Naive thymus-derived CD4-positive, alpha-beta T cell (primary cell): Measurements from ENCODE around the gene TNFRSF6B. TPM values are rescaled to one million over a fixed set of nuclear protein-coding genes. Genes with fewer than 3 reads are reported as not detected.
A peak's percentile ranks its signal among the peaks of the same experiment; 100 is the strongest.
"Not testable (repeated sequence)": the region's sequence is repeated elsewhere in the genome, so short reads cannot be mapped to it uniquely, and the experiment has no call there.

Experiments used
- ATAC-seq: fragments of 150-1000 bp; cut with Tn5 transposase; 2 replicates; pipeline ENCODE4 v1.10.0; 2021; ENCODE audit warnings: mild to moderate bottlenecking, moderate library complexity
- CTCF ChIA-PET: fragments of 350-600 bp; sonication (Branson Sonifier 250); formaldehyde crosslinking; loops from one replicate; lab custom pipeline; 2021; ENCODE audit warnings: antibody characterized with exemption; lab: Charles Lee
- POLR2A ChIA-PET: fragments of 350-600 bp; sonication (Branson Sonifier 250); formaldehyde crosslinking; loops from one replicate; lab custom pipeline; 2021; ENCODE audit warnings: antibody characterized with exemption, inconsistent platforms; lab: Charles Lee
- DNase-seq, 9 donors: peaks; one replicate each; pipeline versions ENCODE4 v3.0.0 to v3.0.0-alpha.2; 2020 to 2022; ENCODE audit warnings: mixed read lengths in 1 of 9
- H3K27ac ChIP-seq: one replicate; pipeline ENCODE4 v1.7.0; 2013; ENCODE audit warnings: mild to moderate bottlenecking, low read depth, low read length, moderate library complexity
- H3K27me3 ChIP-seq, 2 donors: one replicate each; pipeline ENCODE4 v1.7.0; 2013; ENCODE audit warnings: low read length in 2 of 2, mild to moderate bottlenecking in 2 of 2, moderate library complexity in 2 of 2; ENCODE audit not compliant: control insufficient read depth in 2 of 2, insufficient read depth in 2 of 2
- H3K36me3 ChIP-seq, 3 experiments: 1 replicate in 2 of 3; 2 replicates in 1 of 3; pipeline ENCODE4 v1.7.0; 2013; ENCODE audit warnings: low read length in 3 of 3, mild to moderate bottlenecking in 3 of 3, moderate library complexity in 1 of 3; ENCODE audit not compliant: insufficient read depth in 3 of 3, control insufficient read depth in 2 of 3
- H3K4me1 ChIP-seq, 2 donors: one replicate each; pipeline ENCODE4 v1.7.0; 2013; ENCODE audit warnings: low read length in 2 of 2, mild to moderate bottlenecking in 2 of 2, moderate library complexity in 1 of 2; ENCODE audit not compliant: control insufficient read depth in 2 of 2, insufficient read depth in 2 of 2
- H3K4me3 ChIP-seq: 2 replicates; pipeline ENCODE4 v1.7.0; 2013; ENCODE audit warnings: mild to moderate bottlenecking, low read length
- H3K9me3 ChIP-seq, 3 experiments: 1 replicate in 2 of 3; 2 replicates in 1 of 3; pipeline ENCODE4 v1.7.0; 2013; ENCODE audit warnings: low read length in 3 of 3; ENCODE audit not compliant: control insufficient read depth in 2 of 3
- H3K27ac Mint-ChIP-seq, 9 donors: one replicate each; pipeline ENCODE4 v1.8.0; 2020 to 2022; ENCODE audit warnings: mixed read lengths in 9 of 9, mild to moderate bottlenecking in 8 of 9, moderate library complexity in 5 of 9, inconsistent platforms in 2 of 9
- H3K27me3 Mint-ChIP-seq, 5 donors: one replicate each; pipeline ENCODE4 v1.8.0; 2021 to 2022; ENCODE audit warnings: mixed read lengths in 5 of 5, mild to moderate bottlenecking in 1 of 5
- H3K36me3 Mint-ChIP-seq, 5 donors: one replicate each; pipeline ENCODE4 v1.8.0; 2020 to 2022; ENCODE audit warnings: mixed read lengths in 5 of 5, mild to moderate bottlenecking in 3 of 5, inconsistent platforms in 1 of 5
- H3K4me1 Mint-ChIP-seq, 7 donors: one replicate each; pipeline ENCODE4 v1.8.0; 2020 to 2022; ENCODE audit warnings: mixed read lengths in 7 of 7, mild to moderate bottlenecking in 3 of 7, inconsistent platforms in 1 of 7
- H3K4me3 Mint-ChIP-seq, 10 donors: one replicate each; pipeline ENCODE4 v1.8.0; 2020 to 2022; ENCODE audit warnings: mild to moderate bottlenecking in 10 of 10, mixed read lengths in 10 of 10, moderate library complexity in 6 of 10, inconsistent platforms in 2 of 10
- H3K9me3 Mint-ChIP-seq, 11 donors: one replicate each; pipeline ENCODE4 v1.8.0; 2020 to 2022; ENCODE audit warnings: mixed read lengths in 11 of 11, mild to moderate bottlenecking in 4 of 11, inconsistent platforms in 1 of 11, moderate library complexity in 1 of 11
- intact Hi-C, 2 donors: fragments of 100-400 bp; cut with micrococcal nuclease; formaldehyde crosslinking; loops; one replicate each; pipeline ENCODE4 v1.15.1; 2023
- polyA plus RNA-seq, 2 donors: library from polyadenylated mRNA; unstranded; fragments of 300-500 nt; fragmentation: Illumina TruSeq; gene quantifications; one replicate each; pipeline ENCODE4 v1.2.3, GENCODE V29; 2021
- total RNA-seq, 6 experiments: library from RNA in 5 of 6; stranded (reverse) in 5 of 6; gene quantifications; 1 replicate in 5 of 6; 2 replicates in 1 of 6; pipeline ENCODE4 v1.2.3 and lab custom pipeline; 2021 to 2026

The TNFRSF6B gene
- total and polyA plus RNA-seq, 7 experiments from 2014 or later = 0.22 to 0.74 TPM; not detected in 5

- H3K4me3 Mint-ChIP-seq = no peak overlapping the region
- intact Hi-C loops = no loop called here
- CTCF ChIA-PET = no interaction called here
- H3K27me3 Mint-ChIP-seq = no peaks in the 10 kb centered on the region
- H3K36me3 Mint-ChIP-seq = peaks cover 4 to 21% (median 9%) of the 10 kb centered on the region in 5 donors
- no peak for ATAC-seq
- H3K27me3 ChIP-seq = no peaks in the 10 kb centered on the region
- no peak for DNase-seq
- no peak overlapping the region for H3K27ac ChIP-seq
- H3K9me3 ChIP-seq = no peaks in the 10 kb centered on the region
- no peaks in the 10 kb centered on the region for H3K4me1 ChIP-seq
- peaks cover 0 to 8% (median 5%) of the 10 kb centered on the region in 7 donors for H3K4me1 Mint-ChIP-seq
- peaks cover 0 to 76% (median 4%) of the 10 kb centered on the region in 3 experiments for H3K36me3 ChIP-seq
- no peak overlapping the region for H3K27ac Mint-ChIP-seq
- no peak overlapping the region for H3K4me3 ChIP-seq
- H3K9me3 Mint-ChIP-seq = no peaks in the 10 kb centered on the region
- POLR2A ChIA-PET = interaction anchor here (0.6 to 1.0 kb wide), 3 partner anchors 10 to 393 kb away, joined by 3 read pairs; partner anchors contain the start of gene LIME1
These were observed 31.4 kb upstream of the TNFRSF6B start for GRCh38 chr20:63664861-63665594.

GRCh38 chr20:63665708-63666107, 30.7 kb upstream of the TNFRSF6B start:
- ATAC-seq = no peak
- no peak overlapping the region for H3K27ac Mint-ChIP-seq
- POLR2A ChIA-PET = interaction anchor here (0.6 to 1.0 kb wide), 2 partner anchors 71 to 394 kb away, joined by 3 read pairs; partner anchors contain the start of gene LIME1

DNA sequence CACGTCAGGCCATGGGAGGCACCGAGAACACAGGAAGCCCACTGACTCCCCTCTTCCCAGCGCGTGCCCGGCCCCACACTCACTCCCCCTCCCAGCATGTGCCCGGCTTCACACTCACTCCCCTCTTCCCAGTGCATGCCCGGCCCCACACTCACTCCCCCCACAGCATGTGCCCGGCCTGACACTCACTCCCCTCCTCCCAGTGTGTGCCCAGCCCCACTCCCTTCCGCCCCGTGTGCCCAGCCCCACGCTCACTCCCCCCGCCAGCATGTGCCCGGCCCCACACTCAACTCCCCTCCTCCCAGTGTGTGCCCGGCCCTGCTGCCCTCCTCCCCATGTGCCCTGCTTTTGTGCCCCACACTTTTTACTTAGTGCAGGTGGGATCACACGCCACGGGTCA, 28.6 kb upstream of the TNFRSF6B start:
- Histone ChIP-seq H3K27me3 (no peaks in the 10 kb centered on the region), H3K36me3 (peaks cover 0 to 57% (median 4%) of the 10 kb centered on the region in 3 experiments), H3K4me1 (no peaks in the 10 kb centered on the region), H3K4me3 (no peak overlapping the region), H3K27ac (no peak overlapping the region), H3K9me3 (no peaks in the 10 kb centered on the region)
- peaks cover 0 to 4% (median 0%) of the 10 kb centered on the region in 7 donors for H3K4me1 Mint-ChIP-seq
- H3K27ac Mint-ChIP-seq = no peak overlapping the region
- no peak for ATAC-seq
- H3K4me3 Mint-ChIP-seq = no peak overlapping the region
- CTCF ChIA-PET = no interaction called here
- no peak for DNase-seq
- H3K27me3 Mint-ChIP-seq = no peaks in the 10 kb centered on the region
- peaks cover 6 to 17% (median 9%) of the 10 kb centered on the region in 5 donors for H3K36me3 Mint-ChIP-seq
- intact Hi-C loops = no loop called here
- POLR2A ChIA-PET = interaction anchor here (0.7 kb wide), 1 partner anchor 10 kb away, joined by 3 read pairs; the partner anchor contains the start of gene RTEL1
- H3K9me3 Mint-ChIP-seq = no peaks in the 10 kb centered on the region

More at GRCh38 chr20:63665708-63666107, 30.7 kb upstream of the TNFRSF6B start:
- Histone ChIP-seq H3K27me3 (no peaks in the 10 kb centered on the region), H3K36me3 (peaks cover 0 to 76% (median 4%) of the 10 kb centered on the region in 3 experiments), H3K4me3 (no peak overlapping the region), H3K4me1 (no peaks in the 10 kb centered on the region), H3K27ac (no peak overlapping the region), H3K9me3 (no peaks in the 10 kb centered on the region)
- H3K27me3 Mint-ChIP-seq = no peaks in the 10 kb centered on the region
- peaks cover 0 to 4% (median under 1%) of the 10 kb centered on the region in 7 donors for H3K4me1 Mint-ChIP-seq
- no peak overlapping the region for H3K4me3 Mint-ChIP-seq
- H3K36me3 Mint-ChIP-seq = peaks cover 4 to 18% (median 9%) of the 10 kb centered on the region in 5 donors
- H3K9me3 Mint-ChIP-seq = no peaks in the 10 kb centered on the region
- no peak for DNase-seq
- CTCF ChIA-PET = interaction anchor here (0.6 kb wide), 2 partner anchors 140 to 159 kb away, joined by 3 read pairs; no protein-coding TSS in a partner anchor
- intact Hi-C loops = no loop called here

- H3K4me3 Mint-ChIP-seq = no peak overlapping the region
- H3K4me3 ChIP-seq = no peak overlapping the region
- H3K36me3 Mint-ChIP-seq = peaks cover 6 to 17% (median 9%) of the 10 kb centered on the region in 5 donors
- no peaks in the 10 kb centered on the region for H3K27me3 ChIP-seq
- peaks cover 0 to 52% (median 4%) of the 10 kb centered on the region in 3 experiments for H3K36me3 ChIP-seq
- DNase-seq (no peak), ATAC-seq (no peak)
- H3K27me3 Mint-ChIP-seq = no peaks in the 10 kb centered on the region
- H3K27ac Mint-ChIP-seq = peak overlapping the region in 1 of 9 donors; percentile 16
- H3K9me3 Mint-ChIP-seq = no peaks in the 10 kb centered on the region
- no peak overlapping the region for H3K27ac ChIP-seq
- no peaks in the 10 kb centered on the region for H3K9me3 ChIP-seq
- intact Hi-C loops = no loop called here
- no peaks in the 10 kb centered on the region for H3K4me1 ChIP-seq
- peaks cover 0 to 4% (median 0%) of the 10 kb centered on the region in 7 donors for H3K4me1 Mint-ChIP-seq
- CTCF ChIA-PET = interaction anchor here (0.6 kb wide), 1 partner anchor 63 kb away, joined by 4 read pairs; no protein-coding TSS in a partner anchor
- POLR2A ChIA-PET = interaction anchor here (0.7 to 0.9 kb wide), 2 partner anchors 10 to 51 kb away, joined by 3 to 4 read pairs; partner anchors contain the start of gene RTEL1
These were observed 28.1 kb upstream of the TNFRSF6B start for GRCh38 chr20:63668351-63668750.

- H3K4me1 Mint-ChIP-seq, H3K27me3 Mint-ChIP-seq, H3K4me3 Mint-ChIP-seq, DNase-seq, H3K4me1 ChIP-seq, H3K9me3 Mint-ChIP-seq, intact Hi-C loops, CTCF ChIA-PET, H3K27ac Mint-ChIP-seq, H3K27ac ChIP-seq, H3K4me3 ChIP-seq, ATAC-seq, H3K9me3 ChIP-seq, H3K27me3 ChIP-seq: not testable (repeated sequence)
- POLR2A ChIA-PET = interaction anchor here (0.6 kb wide), 1 partner anchor 14 kb away, joined by 3 read pairs; the partner anchor contains the start of gene RTEL1
- peaks cover 6 to 20% (median 11%) of the 10 kb centered on the region in 5 donors for H3K36me3 Mint-ChIP-seq
- peaks cover 0 to 30% (median 4%) of the 10 kb centered on the region in 3 experiments for H3K36me3 ChIP-seq
These were observed 24.8 kb upstream of the TNFRSF6B start for GRCh38 chr20:63671695-63672094.

GRCh38 chr20:63672666-63673065, 23.8 kb upstream of the TNFRSF6B start:
- no peak for DNase-seq
- Mint-ChIP-seq H3K4me1 (peaks cover 0 to 4% (median 0%) of the 10 kb centered on the region in 7 donors), H3K9me3 (no peaks in the 10 kb centered on the region), H3K27me3 (no peaks in the 10 kb centered on the region), H3K27ac (no peak overlapping the region), H3K4me3 (no peak overlapping the region), H3K36me3 (peaks cover 6 to 25% (median 11%) of the 10 kb centered on the region in 5 donors)
- H3K4me3 ChIP-seq = no peak overlapping the region
- H3K36me3 ChIP-seq = peaks cover 0 to 28% (median 0%) of the 10 kb centered on the region in 3 experiments
- intact Hi-C loops = no loop called here
- CTCF ChIA-PET = no interaction called here
- H3K27ac ChIP-seq = no peak overlapping the region
- POLR2A ChIA-PET = no interaction called here
- no peaks in the 10 kb centered on the region for H3K9me3 ChIP-seq
- ATAC-seq = no peak
- H3K27me3 ChIP-seq = no peaks in the 10 kb centered on the region
- H3K4me1 ChIP-seq = no peaks in the 10 kb centered on the region
